T-helper 17 cell (primary cell): ENCODE results near the gene CMTM8. TPM values are rescaled to one million over a fixed set of nuclear protein-coding genes. Genes with fewer than 3 reads are reported as not detected.

Experiments used
- ATAC-seq: fragments of 150-1000 bp; cut with Tn5 transposase; 2 replicates; pipeline ENCODE4 v1.10.0; 2021; ENCODE audit warnings: mild to moderate bottlenecking, moderate library complexity
- DNase-seq, 3 donors: peaks; one replicate each; pipeline versions ENCODE4 v3.0.0 to v3.0.0-alpha.2; 2020 to 2021
- H3K9me3 ChIP-seq: one replicate; pipeline ENCODE4 v1.7.0; 2013; ENCODE audit warnings: low read length, mild to moderate bottlenecking; ENCODE audit not compliant: control insufficient read depth, poor library complexity, severe bottlenecking
- H3K27ac Mint-ChIP-seq: one replicate; pipeline ENCODE4 v1.8.0; 2022; ENCODE audit warnings: mild to moderate bottlenecking, moderate library complexity, mixed read lengths
- H3K27me3 Mint-ChIP-seq: one replicate; pipeline ENCODE4 v1.8.0; 2022; ENCODE audit warnings: mixed read lengths
- H3K36me3 Mint-ChIP-seq: one replicate; pipeline ENCODE4 v1.8.0; 2022; ENCODE audit warnings: low read depth, mixed read lengths
- H3K4me1 Mint-ChIP-seq: one replicate; pipeline ENCODE4 v1.8.0; 2022; ENCODE audit warnings: mild to moderate bottlenecking, mixed read lengths
- H3K4me3 Mint-ChIP-seq: one replicate; pipeline ENCODE4 v1.8.0; 2022; ENCODE audit warnings: mild to moderate bottlenecking, moderate library complexity, mixed read lengths
- total RNA-seq, 4 donors: library from RNA in 2 of 4; stranded (reverse) in 2 of 4; gene quantifications; one replicate each; pipeline ENCODE4 v1.2.3 and lab custom pipeline; 2022 to 2026

CMTM8 gene
- total RNA-seq, 2 donors from 2014 or later = 6.3 to 16.4 TPM

DNA sequence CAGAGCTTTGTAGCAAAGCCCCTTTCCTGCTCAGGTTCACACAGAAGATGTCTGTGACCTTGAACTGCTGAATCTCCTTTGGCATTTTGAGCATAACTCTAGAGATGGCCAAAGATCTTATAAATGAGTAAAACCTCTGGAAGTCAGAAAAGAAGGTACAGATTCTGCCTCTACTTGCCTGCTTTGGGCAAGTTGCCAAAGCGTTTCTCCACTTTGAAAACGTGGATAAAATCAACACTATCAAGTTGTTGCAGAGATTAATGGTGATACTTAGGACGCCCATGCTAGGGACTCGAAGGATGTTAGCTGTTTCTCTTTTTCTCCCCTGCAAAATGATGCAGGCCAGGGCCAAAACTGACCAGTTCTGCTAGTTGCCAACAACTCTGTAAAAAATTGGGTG, 85.1 kb downstream of the CMTM8 start:
- no peak overlapping the region for H3K27ac Mint-ChIP-seq
- no peaks in the 10 kb centered on the region for H3K27me3 Mint-ChIP-seq
- H3K4me1 Mint-ChIP-seq = peaks cover 24% of the 10 kb centered on the region

DNA sequence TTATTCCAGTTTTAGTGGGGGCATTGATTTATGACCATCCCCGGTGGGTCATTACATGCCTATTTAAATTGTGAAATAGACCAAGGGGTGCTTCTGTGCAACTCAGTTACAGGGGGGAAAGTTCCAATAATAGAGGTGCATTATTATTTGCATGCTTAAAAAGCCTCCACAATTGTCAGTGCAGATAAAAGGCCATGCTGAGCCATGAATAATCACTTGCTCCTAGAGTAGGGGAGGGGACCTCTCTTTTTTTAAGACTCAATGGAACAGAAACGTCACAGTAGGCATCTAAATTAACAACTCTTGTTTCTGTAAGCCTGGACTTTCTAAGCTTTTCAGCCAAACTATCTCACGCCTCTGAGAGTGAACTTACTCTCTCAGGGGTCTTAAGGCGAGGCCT, 86.7 kb downstream of the CMTM8 start:
- DNase-seq = no peak
- H3K4me1 Mint-ChIP-seq = peaks cover 15% of the 10 kb centered on the region
- H3K4me3 Mint-ChIP-seq = no peak overlapping the region
- no peak overlapping the region for H3K27ac Mint-ChIP-seq
- ATAC-seq = no peak
- no peaks in the 10 kb centered on the region for H3K27me3 Mint-ChIP-seq
- peaks cover 2% of the 10 kb centered on the region for H3K36me3 Mint-ChIP-seq
- no peaks in the 10 kb centered on the region for H3K9me3 ChIP-seq

More for the DNA sequence above, 85.1 kb downstream of the CMTM8 start:
- ATAC-seq = no peak
- no peaks in the 10 kb centered on the region for H3K9me3 ChIP-seq
- Mint-ChIP-seq H3K36me3 (peaks cover 4% of the 10 kb centered on the region), H3K4me3 (no peak overlapping the region)
- no peak for DNase-seq

GRCh38 chr3:32325927-32326326, 87.4 kb downstream of the CMTM8 start:
- H3K4me1 Mint-ChIP-seq = peaks cover 11% of the 10 kb centered on the region
- H3K9me3 ChIP-seq = no peaks in the 10 kb centered on the region
- no peak overlapping the region for H3K27ac Mint-ChIP-seq
- peaks cover 2% of the 10 kb centered on the region for H3K36me3 Mint-ChIP-seq
- DNase-seq = no peak
- ATAC-seq = no peak
- H3K4me3 Mint-ChIP-seq = no peak overlapping the region
- H3K27me3 Mint-ChIP-seq = no peaks in the 10 kb centered on the region

DNA sequence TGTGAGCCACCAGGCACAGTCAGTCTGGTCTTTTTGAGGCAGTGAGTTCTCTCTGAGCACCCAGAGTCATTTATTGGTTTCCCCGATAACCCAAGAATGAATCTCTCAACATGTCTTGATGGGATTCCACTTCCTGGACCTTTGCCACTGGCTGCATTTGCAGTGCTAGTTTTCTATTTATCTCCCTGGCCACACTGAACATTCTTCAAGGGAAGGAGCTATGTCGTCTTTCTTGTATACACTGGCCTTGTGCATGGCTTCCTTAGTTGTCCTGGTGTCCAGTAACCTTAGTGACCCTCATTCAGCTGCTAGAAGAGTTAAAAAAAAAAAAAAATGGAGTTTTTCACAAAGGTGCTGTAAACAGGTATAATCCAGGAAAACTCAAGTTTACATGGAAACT, 88.3 kb downstream of the CMTM8 start:
- no peaks in the 10 kb centered on the region for H3K9me3 ChIP-seq
- Mint-ChIP-seq H3K4me1 (peaks cover 17% of the 10 kb centered on the region), H3K27me3 (no peaks in the 10 kb centered on the region), H3K4me3 (no peak overlapping the region), H3K36me3 (peaks cover 4% of the 10 kb centered on the region), H3K27ac (no peak overlapping the region)
- no peak for ATAC-seq
- no peak for DNase-seq

GRCh38 chr3:32334675-32335074, 96.2 kb downstream of the CMTM8 start:
- Mint-ChIP-seq H3K36me3 (peaks cover 4% of the 10 kb centered on the region), H3K4me1 (peaks cover 39% of the 10 kb centered on the region), H3K4me3 (peak overlapping the region; percentile 52), H3K27ac (peak overlapping the region; percentile 86), H3K27me3 (no peaks in the 10 kb centered on the region)
- H3K9me3 ChIP-seq = no peaks in the 10 kb centered on the region
- DNase-seq = peak in 2 of 3 donors; percentile 14 to 51
- ATAC-seq = peak; percentile 92

DNA sequence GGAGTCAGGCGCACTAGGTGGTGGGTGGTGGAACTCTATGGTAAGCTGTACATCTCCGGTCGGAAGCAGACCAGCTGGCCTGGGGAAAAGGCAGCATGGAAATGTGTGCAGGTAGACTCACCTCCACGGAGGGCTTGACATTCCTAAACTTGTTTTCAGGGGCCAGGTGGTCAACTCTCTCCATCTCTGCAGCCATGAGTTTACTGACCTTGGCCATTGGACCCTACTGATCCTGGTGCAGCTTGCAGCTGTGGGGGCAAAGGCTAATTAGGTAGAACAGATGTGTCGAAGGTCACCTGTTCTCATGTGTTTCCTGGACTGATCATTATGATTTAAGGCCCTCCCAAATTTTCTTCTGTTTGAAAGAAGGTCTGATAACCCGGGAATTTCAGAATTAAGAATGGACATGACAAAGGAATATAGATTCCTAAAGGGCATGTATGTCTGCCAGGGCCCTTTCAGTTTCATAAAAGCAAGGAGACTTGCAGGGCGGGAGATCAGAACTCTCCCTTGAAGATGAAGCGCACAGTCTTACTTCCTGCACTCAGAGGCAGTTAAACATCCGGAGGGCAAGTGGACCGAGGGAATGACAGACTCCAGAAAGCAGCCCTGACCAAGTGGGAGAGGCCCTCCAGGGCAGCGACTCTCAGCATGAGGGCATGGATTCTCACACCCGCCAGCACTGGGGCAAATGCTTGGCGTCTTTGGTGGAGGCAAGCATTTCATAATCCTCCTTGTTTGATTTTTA, 97.1 kb downstream of the CMTM8 start:
- Mint-ChIP-seq H3K27ac (peak overlapping the region; percentile 86), H3K27me3 (no peaks in the 10 kb centered on the region), H3K4me1 (peaks cover 39% of the 10 kb centered on the region), H3K4me3 (peak overlapping the region; percentile 66), H3K36me3 (peaks cover 4% of the 10 kb centered on the region)
- ATAC-seq (peak; percentile 37), DNase-seq (no peak)
- no peaks in the 10 kb centered on the region for H3K9me3 ChIP-seq

DNA sequence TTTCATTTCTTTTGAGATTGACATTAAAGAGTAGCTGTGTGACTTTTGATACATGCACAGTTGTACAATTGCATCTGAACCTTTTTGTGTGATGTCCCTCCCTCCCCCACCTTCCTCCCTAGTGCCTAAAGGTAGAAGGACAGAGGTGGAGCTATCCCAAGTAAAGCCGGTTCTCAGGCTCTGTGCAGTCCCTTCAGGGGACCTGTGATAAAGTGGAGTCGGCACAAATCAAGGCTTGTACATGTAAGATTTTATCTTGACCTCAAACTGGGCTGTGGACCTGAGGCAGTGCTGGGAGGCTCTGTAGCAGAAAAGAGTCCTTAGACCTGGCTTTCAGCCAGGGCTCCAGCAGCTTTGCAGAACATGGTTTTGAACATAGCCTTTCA, 97.6 kb downstream of the CMTM8 start:
- Mint-ChIP-seq H3K36me3 (peaks cover 4% of the 10 kb centered on the region), H3K27me3 (no peaks in the 10 kb centered on the region), H3K4me1 (peaks cover 36% of the 10 kb centered on the region), H3K27ac (peak overlapping the region; percentile 86), H3K4me3 (peak overlapping the region; percentile 66)
- DNase-seq (no peak), ATAC-seq (no peak)
- H3K9me3 ChIP-seq = no peaks in the 10 kb centered on the region

- H3K4me1 Mint-ChIP-seq = peaks cover 25% of the 10 kb centered on the region
- H3K27me3 Mint-ChIP-seq = no peaks in the 10 kb centered on the region
- no peak overlapping the region for H3K4me3 Mint-ChIP-seq
- ATAC-seq (no peak), DNase-seq (no peak)
- no peak overlapping the region for H3K27ac Mint-ChIP-seq
- H3K9me3 ChIP-seq = no peaks in the 10 kb centered on the region
- H3K36me3 Mint-ChIP-seq = no peaks in the 10 kb centered on the region
Measured at GRCh38 chr3:32337505-32337904, 99.0 kb downstream of the CMTM8 start.

DNA sequence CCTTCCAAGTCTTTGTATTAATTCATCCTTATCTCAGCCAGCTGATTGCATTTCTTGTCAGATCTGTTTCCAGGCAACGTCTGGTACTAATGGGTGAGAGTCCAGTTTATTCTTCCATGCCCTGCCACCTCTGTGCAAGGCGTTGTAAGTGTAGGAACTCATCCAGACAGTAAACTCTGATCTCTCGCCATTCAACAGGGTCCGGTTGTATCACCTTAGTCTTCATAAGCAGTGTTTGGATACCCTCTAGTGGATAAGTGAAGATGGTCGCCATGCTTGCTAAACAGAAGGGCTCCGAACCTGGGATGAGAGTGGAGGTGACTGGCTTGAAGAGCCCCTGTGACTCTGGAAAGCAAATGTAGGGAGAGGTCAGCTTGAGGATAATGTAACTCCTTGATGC, 101.6 kb downstream of the CMTM8 start:
- Mint-ChIP-seq H3K36me3 (no peaks in the 10 kb centered on the region), H3K27ac (no peak overlapping the region), H3K4me1 (peaks cover 17% of the 10 kb centered on the region), H3K4me3 (no peak overlapping the region), H3K27me3 (no peaks in the 10 kb centered on the region)
- ATAC-seq (peak; percentile 75), DNase-seq (peak in 1 of 3 donors; percentile 4)
- no peaks in the 10 kb centered on the region for H3K9me3 ChIP-seq

DNA sequence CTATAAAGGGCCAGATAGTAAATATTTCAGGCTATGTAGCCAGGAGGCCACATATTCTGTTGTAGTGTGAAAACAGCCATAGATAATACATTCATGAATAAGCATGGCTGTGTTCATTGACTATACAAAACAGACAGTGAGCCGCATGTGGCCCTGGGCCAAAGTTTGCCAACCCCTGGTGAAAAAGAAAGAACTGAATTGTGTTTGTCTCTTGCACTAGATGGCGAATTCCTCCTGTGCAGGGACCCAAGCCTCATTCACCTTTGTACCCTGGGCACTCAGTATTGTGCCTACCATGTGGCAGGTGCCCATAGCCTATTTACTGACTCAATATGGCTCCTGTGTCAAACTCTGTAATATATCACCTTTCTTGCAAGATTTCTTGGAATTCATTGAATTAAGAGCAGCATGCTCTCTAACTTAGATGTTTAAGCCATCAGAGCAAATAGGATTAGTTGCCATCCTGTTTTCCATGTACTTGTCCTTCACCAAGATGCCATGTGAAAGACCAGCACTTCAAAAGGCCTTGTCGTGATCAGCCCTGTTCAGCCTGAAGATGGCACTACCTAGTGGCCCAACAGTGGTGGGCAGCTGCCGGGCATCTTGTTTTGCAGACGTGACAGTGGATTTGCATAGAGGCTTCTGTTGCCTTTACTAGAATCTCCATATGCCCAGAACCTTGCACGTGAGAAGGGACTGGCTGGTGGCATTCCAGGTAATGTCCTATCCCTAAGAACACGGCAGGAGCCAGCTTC, 102.3 kb downstream of the CMTM8 start:
- H3K9me3 ChIP-seq = no peaks in the 10 kb centered on the region
- ATAC-seq (no peak), DNase-seq (no peak)
- H3K36me3 Mint-ChIP-seq = no peaks in the 10 kb centered on the region
- H3K27ac Mint-ChIP-seq = peak overlapping the region; percentile 56
- no peak overlapping the region for H3K4me3 Mint-ChIP-seq
- H3K4me1 Mint-ChIP-seq = peaks cover 10% of the 10 kb centered on the region
- H3K27me3 Mint-ChIP-seq = no peaks in the 10 kb centered on the region

DNA sequence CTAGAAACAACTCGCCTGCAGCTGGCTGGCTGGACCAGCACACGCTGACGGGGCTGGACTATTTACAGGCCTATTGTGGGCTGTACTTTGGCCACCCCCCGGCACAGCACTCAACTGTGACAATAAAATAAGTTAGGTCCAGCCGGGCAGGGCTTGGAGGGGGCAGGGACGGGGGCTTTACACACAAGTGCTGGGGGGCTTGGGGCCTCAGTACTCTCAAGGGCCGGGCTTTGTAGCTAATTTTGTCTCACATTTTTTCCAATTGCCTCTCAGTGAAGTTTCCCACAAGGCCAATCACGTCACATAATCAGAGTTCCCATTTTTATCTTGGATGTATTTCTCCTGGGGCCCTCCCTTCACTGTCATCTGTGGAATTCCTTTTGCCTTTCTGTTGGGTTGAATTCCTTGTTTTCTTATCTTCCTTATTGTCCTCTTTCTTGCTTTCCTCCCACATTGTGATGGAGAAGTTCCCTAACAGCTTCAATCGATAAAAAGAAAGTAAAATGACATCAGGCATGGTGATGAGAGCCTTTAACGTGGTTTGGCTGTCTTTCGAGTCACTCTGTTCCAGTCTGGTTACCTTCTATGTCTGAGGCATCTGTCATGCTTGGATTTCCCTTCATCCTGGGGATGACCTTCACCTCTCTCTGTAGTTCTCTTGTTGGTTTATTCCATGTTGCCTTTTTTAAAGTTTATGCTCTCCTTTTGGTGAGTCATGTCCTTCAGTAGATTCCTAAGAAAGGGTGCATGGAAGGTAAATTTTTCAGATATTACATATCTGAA, 109.1 kb downstream of the CMTM8 start:
- Mint-ChIP-seq H3K27ac (peak overlapping the region; percentile 32), H3K4me1 (peaks cover 22% of the 10 kb centered on the region), H3K4me3 (no peak overlapping the region), H3K27me3 (no peaks in the 10 kb centered on the region), H3K36me3 (no peaks in the 10 kb centered on the region)
- no peak for DNase-seq
- H3K9me3 ChIP-seq = no peaks in the 10 kb centered on the region
- no peak for ATAC-seq

- Mint-ChIP-seq H3K27me3 (no peaks in the 10 kb centered on the region), H3K27ac (peak overlapping the region; percentile 45), H3K4me3 (no peak overlapping the region), H3K4me1 (peaks cover 25% of the 10 kb centered on the region), H3K36me3 (no peaks in the 10 kb centered on the region)
- no peaks in the 10 kb centered on the region for H3K9me3 ChIP-seq
- ATAC-seq (no peak), DNase-seq (no peak)
Measured at GRCh38 chr3:32349184-32349583, 110.7 kb downstream of the CMTM8 start.

- ATAC-seq = no peak
- Mint-ChIP-seq H3K27me3 (no peaks in the 10 kb centered on the region), H3K27ac (no peak overlapping the region), H3K4me3 (no peak overlapping the region), H3K4me1 (peaks cover 28% of the 10 kb centered on the region), H3K36me3 (peaks cover 3% of the 10 kb centered on the region)
- DNase-seq = no peak
- no peaks in the 10 kb centered on the region for H3K9me3 ChIP-seq
Measured at GRCh38 chr3:32352563-32352962, 114.1 kb downstream of the CMTM8 start.
